B cell (primary cell): ENCODE measurements around the gene NLRC5. TPM values are rescaled to one million over a fixed set of nuclear protein-coding genes. Genes with fewer than 3 reads are reported as not detected.

Experiments
- ATAC-seq: fragments of 200-7000 bp; cut with Tn5 transposase; one replicate; pipeline ENCODE4 v1.10.0; 2021; ENCODE audit warnings: low read depth, mild to moderate bottlenecking, moderate number of reproducible peaks, moderate library complexity
- CTCF ChIA-PET: fragments of 350-600 bp; sonication (Branson Sonifier 250); formaldehyde crosslinking; loops from one replicate; lab custom pipeline; 2021; ENCODE audit warnings: antibody characterized with exemption, inconsistent platforms; lab: Charles Lee
- POLR2A ChIA-PET: fragments of 350-600 bp; sonication (Branson Sonifier 250); formaldehyde crosslinking; loops from one replicate; lab custom pipeline; 2021; ENCODE audit warnings: antibody characterized with exemption; lab: Charles Lee
- DNase-seq: peaks from one replicate; pipeline ENCODE4 v3.0.0; 2013
- H2AFZ ChIP-seq: 2 replicates; pipeline ENCODE4 v1.6.1; 2012; ENCODE audit warnings: mild to moderate bottlenecking, low read depth, low read length; ENCODE audit not compliant: insufficient read depth, poor library complexity, severe bottlenecking
- H3K27ac ChIP-seq, 2 donors: 1 replicate in 1 of 2; 2 replicates in 1 of 2; pipeline ENCODE4 v1.5.1; 2012 to 2013; ENCODE audit warnings: low read length in 2 of 2, mild to moderate bottlenecking in 2 of 2, moderate library complexity in 1 of 2
- H3K27me3 ChIP-seq, 4 experiments: fragments of 200-600 bp in 1 of 4; sonication (generic) in 1 of 4; replicated peaks in 1 of 4; 1 replicate in 2 of 4; 2 replicates in 2 of 4; pipeline versions ENCODE4 v1.6.1 to v1.7.0; 2013 to 2016; ENCODE audit warnings: low read length in 3 of 4, mild to moderate bottlenecking in 2 of 4, mixed read lengths in 1 of 4, moderate library complexity in 1 of 4; ENCODE audit not compliant: insufficient read depth in 4 of 4, control insufficient read depth in 3 of 4; ENCODE audit errors: control extremely low read depth in 1 of 4
- H3K36me3 ChIP-seq, 2 experiments: replicated peaks in 1 of 2; 1 replicate in 1 of 2; 2 replicates in 1 of 2; pipeline versions ENCODE4 v1.6.1 to v1.7.1; 2013; ENCODE audit warnings: low read length in 1 of 2; ENCODE audit not compliant: insufficient read depth in 2 of 2, control insufficient read depth in 1 of 2; ENCODE audit errors: control extremely low read depth in 1 of 2, extremely low read depth in 1 of 2
- H3K4me1 ChIP-seq, 2 donors: fragments of 200-600 bp in 1 of 2; sonication (generic) in 1 of 2; 1 replicate in 1 of 2; 2 replicates in 1 of 2; pipeline versions ENCODE4 v1.5.1 to v1.6.1; 2013 to 2017; ENCODE audit warnings: low read length in 2 of 2; ENCODE audit not compliant: control insufficient read depth in 2 of 2, insufficient read depth in 2 of 2
- H3K4me2 ChIP-seq: replicated peaks from 2 replicates; pipeline ENCODE3; 2012; ENCODE audit warnings: mild to moderate bottlenecking, low read depth, low read length; ENCODE audit not compliant: poor library complexity, severe bottlenecking
- H3K4me3 ChIP-seq, 5 experiments: fragments of 200-600 bp in 1 of 5; sonication (generic) in 1 of 5; 1 replicate in 3 of 5; 2 replicates in 2 of 5; pipeline versions ENCODE4 v1.5.1 to v1.7.0; 2011 to 2016; ENCODE audit warnings: low read length in 4 of 5, mild to moderate bottlenecking in 4 of 5, low read depth in 2 of 5, control low read depth in 1 of 5, moderate library complexity in 1 of 5; ENCODE audit not compliant: insufficient read depth in 1 of 5; ENCODE audit errors: control extremely low read depth in 1 of 5, extremely low read depth in 1 of 5
- H3K79me2 ChIP-seq: fragments of 200-600 bp; sonication (generic); one replicate; pipeline ENCODE4 v1.6.0; 2016; ENCODE audit warnings: low read length; ENCODE audit not compliant: control insufficient read depth, insufficient read depth
- H3K9ac ChIP-seq: fragments of 200-600 bp; sonication (generic); 2 replicates; pipeline ENCODE4 v1.6.1; 2017; ENCODE audit warnings: mild to moderate bottlenecking, low read length, moderate library complexity
- H3K9me3 ChIP-seq, 3 donors: one replicate each; pipeline versions ENCODE4 v1.6.1 to v1.7.1; 2013; ENCODE audit warnings: low read length in 2 of 3; ENCODE audit not compliant: control insufficient read depth in 2 of 3, insufficient read depth in 1 of 3; ENCODE audit errors: control extremely low read depth in 1 of 3
- H4K20me1 ChIP-seq: 2 replicates; pipeline ENCODE4 v1.6.0; 2012; ENCODE audit warnings: mild to moderate bottlenecking, low read length; ENCODE audit not compliant: insufficient read depth, control insufficient read depth, poor library complexity, severe bottlenecking
- H3K27ac Mint-ChIP-seq: one replicate; pipeline ENCODE4 v1.8.0; 2021; ENCODE audit warnings: mixed read lengths
- H3K27me3 Mint-ChIP-seq: one replicate; pipeline ENCODE4 v1.8.0; 2021; ENCODE audit warnings: mixed read lengths
- H3K4me1 Mint-ChIP-seq: one replicate; pipeline ENCODE4 v1.8.0; 2021; ENCODE audit warnings: mixed read lengths
- H3K4me3 Mint-ChIP-seq: one replicate; pipeline ENCODE4 v1.8.0; 2021; ENCODE audit warnings: mixed read lengths
- H3K9me3 Mint-ChIP-seq: one replicate; pipeline ENCODE4 v1.8.0; 2022; ENCODE audit warnings: mixed read lengths; ENCODE audit not compliant: insufficient read depth
- EZH2 ChIP-seq: IDR thresholded peaks from 2 replicates; pipeline ENCODE4 v1.6.1; 2012; ENCODE audit warnings: borderline replicate concordance, low read depth, mild to moderate bottlenecking, moderate library complexity, low read length; ENCODE audit not compliant: insufficient read depth, poor library complexity, severe bottlenecking
- WGBS: methylation state at CpG from one replicate; pipeline ENCODE4 v1.1.5; 2013; ENCODE audit warnings: missing lambda C conversion rate; ENCODE audit not compliant: insufficient coverage; 5-methylcytosine and 5-hydroxymethylcytosine counted together
- intact Hi-C: fragments of 100-400 bp; cut with micrococcal nuclease; formaldehyde crosslinking; loops from one replicate; pipeline ENCODE4 v1.10.0; 2022
- polyA plus RNA-seq: library from polyadenylated mRNA; depleted of rRNA; stranded (reverse); fragments of >200 nt; gene quantifications from 2 replicates; pipeline ENCODE4 v1.2.3, GENCODE V29; 2012
- total RNA-seq, 2 donors: library from RNA; stranded (reverse); fragments of 120-200 nt in 1 of 2; gene quantifications; 1 replicate in 1 of 2; 2 replicates in 1 of 2; pipeline versions ENCODE4 v1.2.3 to v1.2.4, GENCODE V29; 2013 to 2022
- TF ChIP-seq, protein P1 (sequence below): fragments of 200-600 bp; IDR thresholded peaks from one replicate; pipeline ENCODE4 v1.8.0; 2022; ENCODE audit warnings: antibody characterized with exemption, mild to moderate bottlenecking

Gene NLRC5
- total and polyA plus RNA-seq, 2 donors (not counting 1 experiment from before 2014, with no cell fraction given) = 349 to 510 TPM

DNA sequence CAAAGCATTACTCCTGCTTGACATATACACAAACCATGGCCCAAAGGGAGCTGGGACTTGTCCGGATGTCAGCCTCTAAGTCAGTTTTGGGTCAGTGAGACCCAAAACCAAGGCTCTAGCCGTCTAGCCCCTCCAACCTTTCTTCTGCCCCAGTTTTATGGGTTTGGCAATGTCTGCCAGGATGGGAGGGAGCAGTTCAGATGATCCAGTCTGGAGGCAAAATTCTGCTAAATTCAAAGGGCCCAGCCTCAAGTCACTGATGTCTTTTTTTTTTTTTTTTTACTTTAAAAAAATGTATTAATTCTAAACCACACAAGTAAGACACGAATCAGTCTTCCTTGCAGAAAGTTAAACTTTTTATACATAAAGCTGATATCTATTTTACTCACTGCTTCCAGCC is 8.6 kb downstream of the NLRC5 start:
- no peaks in the 10 kb centered on the region for H3K9me3 Mint-ChIP-seq
- Histone ChIP-seq H3K27me3 (no peaks in the 10 kb centered on the region), H3K36me3 (peaks cover 0 to 16% of the 10 kb centered on the region in 2 experiments), H3K4me3 (no peak overlapping the region), H3K4me1 (peaks cover 46 to 57% of the 10 kb centered on the region in 2 donors), H3K79me2 (peaks cover 78% of the 10 kb centered on the region), H4K20me1 (peaks cover 18% of the 10 kb centered on the region), H3K9me3 (peaks cover 0 to 8% (median 0%) of the 10 kb centered on the region in 3 donors), H3K4me2 (no peak overlapping the region), H3K27ac (peak overlapping the region in 1 of 2 donors; percentile 83), H2AFZ (no peak overlapping the region), H3K9ac (no peak overlapping the region)
- peaks cover 85% of the 10 kb centered on the region for H3K4me1 Mint-ChIP-seq
- intact Hi-C loops = no loop called here
- H3K27me3 Mint-ChIP-seq = no peaks in the 10 kb centered on the region
- DNase-seq (no peak), ATAC-seq (no peak)
- WGBS = no CpG with 5 or more reads among the region's 3 CpGs
- TF ChIP-seq EZH2 = no peak
- TF ChIP-seq, protein P1, sequence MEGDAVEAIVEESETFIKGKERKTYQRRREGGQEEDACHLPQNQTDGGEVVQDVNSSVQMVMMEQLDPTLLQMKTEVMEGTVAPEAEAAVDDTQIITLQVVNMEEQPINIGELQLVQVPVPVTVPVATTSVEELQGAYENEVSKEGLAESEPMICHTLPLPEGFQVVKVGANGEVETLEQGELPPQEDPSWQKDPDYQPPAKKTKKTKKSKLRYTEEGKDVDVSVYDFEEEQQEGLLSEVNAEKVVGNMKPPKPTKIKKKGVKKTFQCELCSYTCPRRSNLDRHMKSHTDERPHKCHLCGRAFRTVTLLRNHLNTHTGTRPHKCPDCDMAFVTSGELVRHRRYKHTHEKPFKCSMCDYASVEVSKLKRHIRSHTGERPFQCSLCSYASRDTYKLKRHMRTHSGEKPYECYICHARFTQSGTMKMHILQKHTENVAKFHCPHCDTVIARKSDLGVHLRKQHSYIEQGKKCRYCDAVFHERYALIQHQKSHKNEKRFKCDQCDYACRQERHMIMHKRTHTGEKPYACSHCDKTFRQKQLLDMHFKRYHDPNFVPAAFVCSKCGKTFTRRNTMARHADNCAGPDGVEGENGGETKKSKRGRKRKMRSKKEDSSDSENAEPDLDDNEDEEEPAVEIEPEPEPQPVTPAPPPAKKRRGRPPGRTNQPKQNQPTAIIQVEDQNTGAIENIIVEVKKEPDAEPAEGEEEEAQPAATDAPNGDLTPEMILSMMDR = no peak
- no peak overlapping the region for H3K4me3 Mint-ChIP-seq
- peak overlapping the region; percentile 67 for H3K27ac Mint-ChIP-seq
- ChIA-PET CTCF (interaction anchor here (0.8 to 1.4 kb wide), 3 partner anchors 8 to 27 kb away, joined by 3 to 4 read pairs (median 3); partner anchors contain the start of gene NLRC5), POLR2A (interaction anchor here (0.7 kb wide), 5 partner anchors 13 to 41 kb away, joined by 4 to 8 read pairs (median 5); no protein-coding TSS in a partner anchor)

DNA sequence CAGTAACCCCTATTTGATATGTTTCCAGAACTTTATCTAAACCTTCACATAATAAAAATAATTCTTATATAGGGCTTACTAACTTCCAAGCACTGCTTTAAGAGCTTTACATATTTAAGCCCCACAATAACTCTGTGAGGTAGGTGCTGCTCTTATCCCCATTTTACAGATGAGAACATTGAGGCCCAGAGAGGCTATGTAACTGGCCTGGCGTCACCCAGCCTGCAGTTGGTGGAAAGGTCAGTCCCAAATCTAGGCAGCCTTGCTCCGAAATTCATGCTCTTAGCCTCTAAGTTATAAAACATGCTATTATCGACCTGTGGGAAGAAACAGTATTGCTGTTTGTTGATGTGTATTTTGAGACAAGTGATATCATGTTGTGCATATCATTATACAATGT is 9.0 kb downstream of the NLRC5 start:
- intact Hi-C loops = no loop called here
- no peak for TF ChIP-seq EZH2
- TF ChIP-seq, protein P1 = no peak
- no peak for ATAC-seq
- POLR2A ChIA-PET = interaction anchor here (0.7 to 1.3 kb wide), 7 partner anchors 9 to 41 kb away, joined by 4 to 9 read pairs (median 5); partner anchors contain the start of gene NLRC5
- peaks cover 18% of the 10 kb centered on the region for H4K20me1 ChIP-seq
- peaks cover 85% of the 10 kb centered on the region for H3K4me1 Mint-ChIP-seq
- no peaks in the 10 kb centered on the region for H3K27me3 ChIP-seq
- WGBS = 100% methylated on average over 1 of the region's 3 CpGs
- no peak overlapping the region for H3K9ac ChIP-seq
- H3K9me3 ChIP-seq = peaks cover 0 to 11% (median 0%) of the 10 kb centered on the region in 3 donors
- peaks cover 45 to 59% of the 10 kb centered on the region in 2 donors for H3K4me1 ChIP-seq
- no peak overlapping the region for H2AFZ ChIP-seq
- peak overlapping the region in 1 of 2 donors; percentile 83 for H3K27ac ChIP-seq
- no peaks in the 10 kb centered on the region for H3K9me3 Mint-ChIP-seq
- CTCF ChIA-PET = interaction anchor here (0.8 to 2.1 kb wide), 4 partner anchors 9 to 47 kb away, joined by 3 to 13 read pairs (median 4); partner anchors contain the start of gene NLRC5
- DNase-seq = no peak
- H3K36me3 ChIP-seq = peaks cover 0 to 13% of the 10 kb centered on the region in 2 experiments
- peaks cover 73% of the 10 kb centered on the region for H3K79me2 ChIP-seq
- peak overlapping the region; percentile 94 for H3K27ac Mint-ChIP-seq
- H3K4me2 ChIP-seq = no peak overlapping the region
- no peak overlapping the region for H3K4me3 ChIP-seq
- no peaks in the 10 kb centered on the region for H3K27me3 Mint-ChIP-seq
- H3K4me3 Mint-ChIP-seq = no peak overlapping the region
